HEK293 (cell line): ENCODE measurements around the gene TEF.

Experiments used
- CTCF ChIA-PET: fragments of 350-600 bp; formaldehyde crosslinking; extraction: SDS; loops from one replicate; lab custom pipeline; 2021; ENCODE audit warnings: antibody characterized with exemption; lab: Yijun Ruan, JAX
- POLR2A ChIA-PET: fragments of 300-600 bp; formaldehyde crosslinking; extraction: SDS; loops from one replicate; lab custom pipeline; 2020; ENCODE audit warnings: antibody characterized with exemption, inconsistent platforms; lab: Yijun Ruan, JAX
- H3K27ac ChIP-seq: fragments of 200-500 bp; sonication (Bioruptor generic); 2 replicates; pipeline ENCODE4 v1.5.1; 2014; ENCODE audit warnings: low read depth, low read length, control low read depth, inconsistent platforms; ENCODE audit errors: extremely low read depth
- H3K36me3 ChIP-seq, 2 experiments: fragments of 200-500 bp in 1 of 2; sonication (Bioruptor generic) in 1 of 2; 1 replicate in 1 of 2; 2 replicates in 1 of 2; pipeline ENCODE4 v1.5.1; 2014 to 2017; ENCODE audit warnings: inconsistent platforms in 2 of 2, low read length in 2 of 2; ENCODE audit not compliant: control insufficient read depth in 2 of 2, insufficient read depth in 1 of 2
- H3K4me1 ChIP-seq: fragments of 200-500 bp; sonication (Bioruptor generic); 2 replicates; pipeline ENCODE4 v1.5.1; 2014; ENCODE audit warnings: mild to moderate bottlenecking, low read length, inconsistent platforms; ENCODE audit not compliant: control insufficient read depth, insufficient read depth
- H3K4me3 ChIP-seq: 2 replicates; pipeline ENCODE4 v1.5.1; 2011; ENCODE audit warnings: low read depth, mild to moderate bottlenecking, control low read depth, low read length, moderate library complexity
- H3K9me3 ChIP-seq: fragments of 200-500 bp; sonication (Bioruptor generic); 2 replicates; pipeline ENCODE4 v1.5.1; 2014; ENCODE audit warnings: low read depth, low read length, inconsistent platforms; ENCODE audit not compliant: control insufficient read depth, insufficient read depth
- GLIS1 ChIP-seq: fragments of 450-650 bp; formaldehyde crosslinking; IDR thresholded peaks from 2 replicates; pipeline ENCODE4 v1.5.1; 2016; ENCODE audit warnings: missing biosample characterization, missing genetic modification characterization
- HOXA7 ChIP-seq: sonication (generic); formaldehyde crosslinking; IDR thresholded peaks from 2 replicates; pipeline ENCODE4 v1.8.1; 2022; ENCODE audit warnings: missing genetic modification reagents, borderline replicate concordance
- KLF16 ChIP-seq: fragments of 450-650 bp; formaldehyde crosslinking; IDR thresholded peaks from 2 replicates; pipeline ENCODE4 v1.5.1; 2017; ENCODE audit warnings: missing biosample characterization, missing genetic modification characterization
- SALL2 ChIP-seq: fragments of 450-650 bp; formaldehyde crosslinking; IDR thresholded peaks from 2 replicates; pipeline ENCODE4 v1.5.0; 2017; ENCODE audit warnings: missing biosample characterization, mild to moderate bottlenecking, missing genetic modification characterization, borderline replicate concordance
- WT1 ChIP-seq: fragments of 450-650 bp; formaldehyde crosslinking; IDR thresholded peaks from 2 replicates; pipeline ENCODE4 v1.5.1; 2016; ENCODE audit warnings: missing biosample characterization, missing genetic modification characterization
- YY1 ChIP-seq: fragments of 450-650 bp; formaldehyde crosslinking; IDR thresholded peaks from 2 replicates; pipeline ENCODE4 v1.5.1; 2018; ENCODE audit warnings: missing biosample characterization, missing genetic modification characterization
- ZBTB11 ChIP-seq: fragments of 450-650 bp; formaldehyde crosslinking; conservative IDR thresholded peaks from 2 replicates; pipeline ENCODE4 v1.5.1; 2016; ENCODE audit warnings: low read depth, missing biosample characterization, missing genetic modification characterization
- ZBTB44 ChIP-seq: fragments of 450-650 bp; IDR thresholded peaks from 2 replicates; pipeline ENCODE4 v1.5.1; 2018; ENCODE audit warnings: missing biosample characterization, mild to moderate bottlenecking, missing genetic modification characterization
- ZFHX2 ChIP-seq: fragments of 450-650 bp; formaldehyde crosslinking; conservative IDR thresholded peaks from 2 replicates; pipeline ENCODE4 v1.5.1; 2016; ENCODE audit warnings: missing biosample characterization, missing genetic modification characterization
- ZFP37 ChIP-seq: fragments of 450-650 bp; formaldehyde crosslinking; IDR thresholded peaks from 2 replicates; pipeline ENCODE4 v1.5.1; 2016; ENCODE audit warnings: missing biosample characterization, missing genetic modification characterization
- ZFP69B ChIP-seq: fragments of 450-650 bp; formaldehyde crosslinking; IDR thresholded peaks from 2 replicates; pipeline ENCODE4 v1.5.1; 2016; ENCODE audit warnings: missing biosample characterization, missing genetic modification characterization
- ZNF114 ChIP-seq: fragments of 450-650 bp; formaldehyde crosslinking; IDR thresholded peaks from 2 replicates; pipeline ENCODE4 v1.5.0; 2017; ENCODE audit warnings: missing biosample characterization, missing genetic modification characterization
- ZNF121 ChIP-seq: fragments of 450-650 bp; formaldehyde crosslinking; IDR thresholded peaks from 2 replicates; pipeline ENCODE4 v1.5.1; 2016; ENCODE audit warnings: missing biosample characterization, missing genetic modification characterization
- ZNF138 ChIP-seq: fragments of 450-650 bp; formaldehyde crosslinking; IDR thresholded peaks from 2 replicates; pipeline ENCODE4 v1.5.1; 2016; ENCODE audit warnings: missing biosample characterization, missing genetic modification characterization, borderline replicate concordance
- ZNF146 ChIP-seq: fragments of 450-650 bp; formaldehyde crosslinking; IDR thresholded peaks from 2 replicates; pipeline ENCODE4 v1.5.1; 2016; ENCODE audit warnings: missing biosample characterization, missing genetic modification characterization
- ZNF248 ChIP-seq: fragments of 450-650 bp; formaldehyde crosslinking; IDR thresholded peaks from 2 replicates; pipeline ENCODE4 v1.5.1; 2017; ENCODE audit warnings: missing biosample characterization, missing genetic modification characterization
- ZNF26 ChIP-seq: fragments of 450-650 bp; formaldehyde crosslinking; IDR thresholded peaks from 2 replicates; pipeline ENCODE4 v1.5.1; 2016; ENCODE audit warnings: missing biosample characterization, missing genetic modification characterization
- ZNF324 ChIP-seq: fragments of 450-650 bp; formaldehyde crosslinking; IDR thresholded peaks from 2 replicates; pipeline ENCODE4 v1.5.1; 2016; ENCODE audit warnings: missing biosample characterization, missing genetic modification characterization
- ZNF366 ChIP-seq: fragments of 450-650 bp; formaldehyde crosslinking; conservative IDR thresholded peaks from 2 replicates; pipeline ENCODE4 v1.5.1; 2016; ENCODE audit warnings: missing biosample characterization, missing genetic modification characterization
- ZNF426 ChIP-seq: fragments of 450-650 bp; formaldehyde crosslinking; IDR thresholded peaks from 2 replicates; pipeline ENCODE4 v1.5.1; 2017; ENCODE audit warnings: missing biosample characterization, missing genetic modification characterization, mild to moderate bottlenecking, inconsistent platforms, moderate library complexity
- ZNF48 ChIP-seq: fragments of 450-650 bp; formaldehyde crosslinking; IDR thresholded peaks from 2 replicates; pipeline ENCODE4 v1.5.1; 2016; ENCODE audit warnings: missing biosample characterization, missing genetic modification characterization
- ZNF530 ChIP-seq: fragments of 450-650 bp; formaldehyde crosslinking; IDR thresholded peaks from 2 replicates; pipeline ENCODE4 v1.5.1; 2016; ENCODE audit warnings: low read depth, missing biosample characterization, missing genetic modification characterization
- ZNF626 ChIP-seq: fragments of 450-650 bp; sonication (Bioruptor Pico); formaldehyde crosslinking; IDR thresholded peaks from 2 replicates; pipeline ENCODE4 v1.5.1; 2018; ENCODE audit warnings: missing biosample characterization, missing genetic modification characterization, inconsistent platforms
- ZNF629 ChIP-seq: fragments of 450-650 bp; formaldehyde crosslinking; IDR thresholded peaks from 2 replicates; pipeline ENCODE4 v1.5.1; 2017; ENCODE audit warnings: missing biosample characterization, missing genetic modification characterization
- ZNF639 ChIP-seq: fragments of 450-650 bp; formaldehyde crosslinking; IDR thresholded peaks from 2 replicates; pipeline ENCODE4 v1.5.1; 2016; ENCODE audit warnings: missing biosample characterization, missing genetic modification characterization
- ZNF677 ChIP-seq: fragments of 450-650 bp; IDR thresholded peaks from 2 replicates; pipeline ENCODE4 v1.5.0; 2018; ENCODE audit warnings: missing biosample characterization, mild to moderate bottlenecking, missing genetic modification characterization, moderate library complexity
- ZNF747 ChIP-seq: fragments of 450-650 bp; formaldehyde crosslinking; IDR thresholded peaks from 2 replicates; pipeline ENCODE4 v1.5.1; 2016; ENCODE audit warnings: missing biosample characterization, missing genetic modification characterization
- ZNF777 ChIP-seq: fragments of 450-650 bp; formaldehyde crosslinking; IDR thresholded peaks from 2 replicates; pipeline ENCODE4 v1.5.1; 2017; ENCODE audit warnings: missing biosample characterization, missing genetic modification characterization, borderline replicate concordance
- ZNF837 ChIP-seq: fragments of 450-650 bp; formaldehyde crosslinking; IDR thresholded peaks from 2 replicates; pipeline ENCODE4 v1.5.1; 2016; ENCODE audit warnings: missing biosample characterization, missing genetic modification characterization
- TF ChIP-seq, protein P1 (sequence below): fragments of 450-650 bp; formaldehyde crosslinking; IDR thresholded peaks from 2 replicates; pipeline ENCODE4 v1.5.1; 2016; ENCODE audit warnings: missing biosample characterization, missing genetic modification characterization

TEF gene

DNA sequence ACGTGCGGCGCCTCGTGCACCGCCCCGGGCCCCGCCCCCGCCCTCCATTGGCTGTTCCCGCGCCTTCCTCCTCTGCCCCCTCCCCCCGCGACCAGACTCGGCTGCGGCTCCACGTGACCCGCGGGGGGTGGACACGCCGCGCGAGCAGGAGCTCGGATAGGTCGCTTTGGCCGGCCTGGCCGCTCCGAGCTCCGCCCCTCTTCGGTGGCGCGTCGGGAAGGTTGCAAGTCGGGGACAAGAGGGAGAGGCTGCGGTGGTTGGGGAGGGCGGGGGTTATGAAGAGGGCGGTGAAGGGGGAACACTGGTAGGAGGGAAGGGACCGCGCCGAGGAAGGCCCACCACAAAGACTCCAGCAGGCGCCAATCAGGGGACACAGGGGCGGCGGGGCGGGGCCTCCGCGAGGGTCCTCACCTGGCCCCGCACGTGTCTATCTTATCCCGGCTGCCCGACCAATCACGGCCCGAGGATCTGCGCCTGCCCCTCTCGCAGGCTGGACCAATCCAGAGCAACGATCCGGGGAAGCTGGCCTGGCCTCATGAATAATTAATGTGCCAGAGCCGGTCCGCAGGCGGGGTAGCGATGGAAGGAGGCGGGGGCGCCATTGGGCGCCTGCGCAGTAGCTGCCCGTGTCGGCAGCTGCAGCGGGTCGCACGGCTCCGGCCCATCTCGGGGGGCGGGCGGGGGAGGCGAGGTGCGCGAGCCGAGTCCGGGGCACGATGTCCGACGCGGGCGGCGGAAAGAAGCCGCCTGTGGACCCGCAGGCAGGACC lies at the start of gene TEF:
Gene TEF (plus strand): TSS at position 614 of the 769 bp plus-strand sequence. CDS start 103 bp downstream, at position 717.
- H3K4me3 ChIP-seq, result peak within 1 kb of the TSS; percentile 66
- CTCF ChIA-PET, result interaction anchor here (0.6 to 3.4 kb wide), 3 partner anchors 22 to 278 kb away, joined by 3 to 14 read pairs (median 4); no protein-coding TSS in a partner anchor
- H3K4me1 ChIP-seq, result peaks cover 9% of the 10 kb centered on the region
- no peaks in the 10 kb centered on the region for H3K36me3 ChIP-seq
- peak within 1 kb of the TSS; percentile 75 for H3K27ac ChIP-seq
- no peaks in the 10 kb centered on the region for H3K9me3 ChIP-seq
- POLR2A ChIA-PET, result interaction anchor here (0.6 to 3.0 kb wide), 38 partner anchors 10 to 430 kb away, joined by 3 to 52 read pairs (median 4); partner anchors contain the start of genes ACO2, DESI1, PHF5A and PMM1
- TF ChIP-seq ZNF121 (tag by site-specific recombination) (no peak), WT1 (no peak), ZNF747 (tag by site-specific recombination) (no peak), ZNF677 (tag by site-specific recombination) (no peak), GLIS1 (tag by site-specific recombination) (peak; percentile 68), ZNF146 (tag by site-specific recombination) (no peak), YY1 (tag by site-specific recombination) (no peak), SALL2 (tag by site-specific recombination) (no peak), ZFP37 (no peak), ZBTB11 (tag by site-specific recombination) (no peak), ZNF138 (tag by site-specific recombination) (no peak), ZNF530 (tag by site-specific recombination) (no peak), ZNF48 (tag by site-specific recombination) (no peak), ZNF366 (no peak), ZNF26 (tag by site-specific recombination) (no peak), ZFHX2 (peak; percentile 34; the same call in 1 of the 2 replicates), ZNF629 (tag by site-specific recombination) (no peak), ZFP69B (no peak), ZNF114 (tag by site-specific recombination) (no peak), ZNF837 (tag by site-specific recombination) (no peak), HOXA7 (no peak), ZNF324 (tag by site-specific recombination) (no peak), ZBTB44 (tag by site-specific recombination) (no peak), ZNF248 (no peak), ZNF626 (tag by site-specific recombination) (no peak), ZNF426 (tag by site-specific recombination) (no peak), ZNF639 (tag by site-specific recombination) (no peak), KLF16 (peak; percentile 85), ZNF777 (no peak)
- TF ChIP-seq, protein P1, sequence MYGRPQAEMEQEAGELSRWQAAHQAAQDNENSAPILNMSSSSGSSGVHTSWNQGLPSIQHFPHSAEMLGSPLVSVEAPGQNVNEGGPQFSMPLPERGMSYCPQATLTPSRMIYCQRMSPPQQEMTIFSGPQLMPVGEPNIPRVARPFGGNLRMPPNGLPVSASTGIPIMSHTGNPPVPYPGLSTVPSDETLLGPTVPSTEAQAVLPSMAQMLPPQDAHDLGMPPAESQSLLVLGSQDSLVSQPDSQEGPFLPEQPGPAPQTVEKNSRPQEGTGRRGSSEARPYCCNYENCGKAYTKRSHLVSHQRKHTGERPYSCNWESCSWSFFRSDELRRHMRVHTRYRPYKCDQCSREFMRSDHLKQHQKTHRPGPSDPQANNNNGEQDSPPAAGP (tag by site-specific recombination), result no peak
